Effector CD8-positive, alpha-beta T cell (primary cell): Measurements from ENCODE around the gene ZFTA.
"Not testable (repeated sequence)": the region's sequence is repeated elsewhere in the genome, so short reads cannot be mapped to it uniquely, and the experiment has no call there.

Experiments used
- DNase-seq: peaks from one replicate; lab custom pipeline; 2025; lab: John Stamatoyannopoulos, UW

ZFTA gene

GRCh38 chr11:63775191-63775590, 6.6 kb upstream of the ZFTA start:
- no peak for DNase-seq

GRCh38 chr11:63771741-63772318, 3.3 kb upstream of the ZFTA start:
- DNase-seq: not testable (repeated sequence)

- DNase-seq: no peak
Observed at GRCh38 chr11:63770763-63771162, 2.2 kb upstream of the ZFTA start.

- no peak for DNase-seq
Observed at GRCh38 chr11:63769714-63770455, 1.3 kb upstream of the ZFTA start.

GRCh38 chr11:63769042-63769713, 603 bp upstream of the ZFTA start:
- no peak for DNase-seq

- peak; percentile 16 for DNase-seq
Observed at GRCh38 chr11:63767565-63768236, 874 bp downstream of the ZFTA start.

- DNase-seq: no peak
Observed at GRCh38 chr11:63767267-63767564, 1.4 kb downstream of the ZFTA start.

GRCh38 chr11:63766531-63767235, 1.9 kb downstream of the ZFTA start:
- no peak for DNase-seq

- DNase-seq: no peak
Observed at GRCh38 chr11:63765688-63766241, 2.8 kb downstream of the ZFTA start.

GRCh38 chr11:63764679-63765647, 3.6 kb downstream of the ZFTA start:
- DNase-seq: no peak

- no peak for DNase-seq
Observed at GRCh38 chr11:63764340-63764678, 4.3 kb downstream of the ZFTA start.

- DNase-seq: no peak
Observed at GRCh38 chr11:63763496-63764339, 4.9 kb downstream of the ZFTA start.

GRCh38 chr11:63762654-63763495, 5.7 kb downstream of the ZFTA start:
- DNase-seq: no peak

GRCh38 chr11:63761931-63762653, 6.5 kb downstream of the ZFTA start:
- no peak for DNase-seq

- no peak for DNase-seq
Observed at GRCh38 chr11:63761188-63761587, 7.4 kb downstream of the ZFTA start.

GRCh38 chr11:63760487-63761079, 8.0 kb downstream of the ZFTA start:
- DNase-seq: no peak

- no peak for DNase-seq
Observed at GRCh38 chr11:63756919-63757761, 11.4 kb downstream of the ZFTA start.
